Cardiac muscle cell (in vitro differentiated cells and primary cell): ENCODE results near the gene MAD2L1. TPM values are rescaled to one million over a fixed set of nuclear protein-coding genes. Genes with fewer than 3 reads are reported as not detected.

Source experiments
- DNase-seq, 2 donors: peaks; one replicate each; pipeline versions ENCODE4 v3.0.0 to v3.0.0-alpha.2; 2010 to 2017; ENCODE audit warnings: low read depth in 1 of 2, low spot score in 1 of 2
- H3K27ac ChIP-seq: fragments of 200-600 bp; sonication (generic); 2 replicates; pipeline ENCODE4 v1.5.1; 2016
- H3K27me3 ChIP-seq: fragments of 200-600 bp; sonication (generic); 2 replicates; pipeline ENCODE4 v1.6.0; 2016; ENCODE audit warnings: control low read depth
- H3K36me3 ChIP-seq: fragments of 200-600 bp; sonication (generic); 2 replicates; pipeline ENCODE4 v1.5.1; 2016; ENCODE audit warnings: control low read depth
- H3K4me1 ChIP-seq: fragments of 200-600 bp; sonication (generic); 2 replicates; pipeline ENCODE4 v1.8.1; 2017; ENCODE audit warnings: low read depth, mild to moderate bottlenecking, mixed run types
- H3K4me3 ChIP-seq: fragments of 200-600 bp; sonication (generic); 2 replicates; pipeline ENCODE4 v1.5.1; 2016; ENCODE audit warnings: mild to moderate bottlenecking
- H3K9me3 ChIP-seq: fragments of 200-600 bp; sonication (generic); 2 replicates; pipeline ENCODE4 v1.5.1; 2017; ENCODE audit warnings: low read depth, mild to moderate bottlenecking, control low read depth
- polyA plus RNA-seq: library from polyadenylated mRNA; unstranded; fragments of >200 nt; fragmentation: Nextera tagmentation; extraction: Ambion mirVana; gene quantifications from 2 replicates; pipeline ENCODE4 v1.2.1, GENCODE V29; 2016
- total RNA-seq: library from RNA; depleted of rRNA; stranded (reverse); fragments of >200 nt; gene quantifications from 2 replicates; pipeline ENCODE4 v1.2.3, GENCODE V29; 2016
- TF ChIP-seq, protein P1 (sequence below): IDR thresholded peaks from 2 replicates; pipeline ENCODE4 v1.5.1; 2012; ENCODE audit warnings: low read depth, mild to moderate bottlenecking, low read length

Gene MAD2L1
- total and polyA plus RNA-seq, 2 experiments from 2014 or later, result 11.6 to 42.0 TPM

DNA sequence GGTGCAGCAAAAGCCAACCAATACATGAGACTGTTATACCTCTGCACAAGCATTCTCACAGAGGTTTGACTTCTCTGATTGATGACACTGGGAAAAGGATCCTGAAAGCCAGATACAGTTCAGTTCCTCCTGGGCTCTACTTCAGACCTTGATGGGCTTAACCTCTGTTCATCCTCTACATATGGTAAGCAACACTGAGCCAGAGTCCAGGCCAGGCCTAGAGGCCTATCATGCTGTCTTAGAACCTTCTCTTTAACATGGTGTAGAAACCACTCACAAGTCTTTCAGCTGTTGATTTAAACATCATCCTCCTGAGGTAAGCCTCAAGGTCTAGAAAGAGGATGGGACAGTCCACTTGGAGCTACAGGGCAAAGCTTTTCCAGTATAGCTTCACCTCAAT, 9.2 kb downstream of the MAD2L1 start:
- Histone ChIP-seq H3K27me3 (no peaks in the 10 kb centered on the region), H3K27ac (no peak overlapping the region), H3K4me3 (no peak overlapping the region), H3K36me3 (peaks cover 8% of the 10 kb centered on the region), H3K9me3 (no peaks in the 10 kb centered on the region), H3K4me1 (peaks cover 4% of the 10 kb centered on the region)
- no peak for DNase-seq
- TF ChIP-seq, protein P1, sequence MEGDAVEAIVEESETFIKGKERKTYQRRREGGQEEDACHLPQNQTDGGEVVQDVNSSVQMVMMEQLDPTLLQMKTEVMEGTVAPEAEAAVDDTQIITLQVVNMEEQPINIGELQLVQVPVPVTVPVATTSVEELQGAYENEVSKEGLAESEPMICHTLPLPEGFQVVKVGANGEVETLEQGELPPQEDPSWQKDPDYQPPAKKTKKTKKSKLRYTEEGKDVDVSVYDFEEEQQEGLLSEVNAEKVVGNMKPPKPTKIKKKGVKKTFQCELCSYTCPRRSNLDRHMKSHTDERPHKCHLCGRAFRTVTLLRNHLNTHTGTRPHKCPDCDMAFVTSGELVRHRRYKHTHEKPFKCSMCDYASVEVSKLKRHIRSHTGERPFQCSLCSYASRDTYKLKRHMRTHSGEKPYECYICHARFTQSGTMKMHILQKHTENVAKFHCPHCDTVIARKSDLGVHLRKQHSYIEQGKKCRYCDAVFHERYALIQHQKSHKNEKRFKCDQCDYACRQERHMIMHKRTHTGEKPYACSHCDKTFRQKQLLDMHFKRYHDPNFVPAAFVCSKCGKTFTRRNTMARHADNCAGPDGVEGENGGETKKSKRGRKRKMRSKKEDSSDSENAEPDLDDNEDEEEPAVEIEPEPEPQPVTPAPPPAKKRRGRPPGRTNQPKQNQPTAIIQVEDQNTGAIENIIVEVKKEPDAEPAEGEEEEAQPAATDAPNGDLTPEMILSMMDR, result no peak

DNA sequence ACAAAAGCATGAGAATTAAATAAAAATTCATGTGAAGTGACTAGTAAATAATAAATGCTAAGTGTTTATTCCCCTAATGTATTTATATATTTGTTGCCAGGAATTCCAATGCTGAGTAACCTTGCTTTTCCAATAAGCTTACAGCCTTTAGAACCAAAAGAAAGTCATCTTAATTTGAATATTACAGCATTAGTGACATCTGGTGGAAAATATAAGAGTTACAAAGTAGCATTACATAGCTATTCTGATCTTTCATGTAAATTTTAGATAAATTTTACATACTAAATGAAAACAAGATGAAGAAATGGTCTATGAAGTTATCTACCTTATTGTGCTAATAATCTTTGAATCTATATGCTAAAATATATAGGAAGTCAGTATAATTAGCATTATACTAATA, 10.4 kb downstream of the MAD2L1 start:
- Histone ChIP-seq H3K27ac (no peak overlapping the region), H3K4me3 (no peak overlapping the region), H3K9me3 (no peaks in the 10 kb centered on the region), H3K4me1 (peaks cover 4% of the 10 kb centered on the region), H3K27me3 (no peaks in the 10 kb centered on the region), H3K36me3 (peaks cover 8% of the 10 kb centered on the region)
- peak in 1 of 2 donors; percentile 48 for DNase-seq
- TF ChIP-seq, protein P1, result no peak

DNA sequence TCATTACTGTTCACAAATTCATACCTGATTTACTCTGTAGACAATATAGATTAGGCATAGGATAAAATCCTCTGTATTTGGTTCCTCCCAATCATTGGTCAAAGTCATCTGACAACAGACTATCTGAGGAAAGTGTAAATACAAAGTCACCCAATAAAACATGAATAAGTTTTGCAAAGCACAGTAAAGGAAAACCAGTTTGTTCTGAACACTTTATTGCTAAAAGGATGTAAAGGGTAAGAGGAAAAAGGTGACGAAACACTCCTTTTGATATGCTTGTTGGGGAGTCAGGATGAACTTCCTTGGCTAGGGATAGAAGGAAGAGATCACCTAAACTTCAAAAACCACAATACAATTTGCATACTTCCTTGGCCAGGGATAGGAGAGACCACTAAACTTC, 10.9 kb downstream of the MAD2L1 start:
- no peak for DNase-seq
- no peaks in the 10 kb centered on the region for H3K27me3 ChIP-seq
- no peaks in the 10 kb centered on the region for H3K9me3 ChIP-seq
- H3K27ac ChIP-seq, result no peak overlapping the region
- H3K36me3 ChIP-seq, result peaks cover 8% of the 10 kb centered on the region
- H3K4me1 ChIP-seq, result peaks cover 4% of the 10 kb centered on the region
- TF ChIP-seq, protein P1, result no peak
- H3K4me3 ChIP-seq, result no peak overlapping the region

DNA sequence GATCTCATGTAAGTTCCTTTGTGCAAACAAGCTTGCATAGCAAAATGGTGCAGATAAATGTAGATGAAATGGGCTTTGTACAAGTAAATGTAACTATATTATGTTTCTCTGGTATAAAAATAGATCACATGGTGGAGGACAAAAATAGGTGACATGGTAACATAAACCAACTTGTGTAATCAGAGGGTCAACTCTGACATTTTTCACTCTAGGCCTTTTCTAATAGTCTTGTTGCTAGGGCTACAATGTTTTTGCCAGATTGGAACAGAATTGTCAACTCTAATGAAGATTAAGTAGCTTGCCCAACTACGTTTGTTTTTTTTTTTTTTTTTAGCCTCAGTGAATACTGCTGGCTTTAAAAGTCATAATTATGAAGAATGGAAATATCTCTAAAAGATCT, 11.5 kb downstream of the MAD2L1 start:
- TF ChIP-seq, protein P1, result no peak
- H3K4me3 ChIP-seq, result no peak overlapping the region

DNA sequence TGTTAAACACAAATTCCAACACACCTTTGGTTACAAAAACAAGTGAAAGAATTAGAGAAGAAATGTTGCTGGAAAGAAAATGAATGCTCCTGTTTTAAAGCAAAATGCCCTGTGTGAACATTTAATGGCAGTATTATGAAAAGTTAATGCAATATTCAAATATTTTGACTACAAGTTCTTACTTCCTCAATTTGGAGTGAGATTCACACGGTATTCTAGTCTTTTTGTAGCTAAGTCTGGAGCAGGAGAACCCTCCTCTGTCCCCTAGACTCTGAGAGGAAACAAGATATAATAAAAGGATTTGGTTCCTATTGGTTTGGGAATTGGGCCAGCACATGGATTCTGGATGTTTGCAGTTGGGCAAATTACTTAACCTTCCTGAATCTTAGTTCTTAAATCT, 12.7 kb downstream of the MAD2L1 start:
- H3K9me3 ChIP-seq, result no peaks in the 10 kb centered on the region
- H3K4me3 ChIP-seq, result no peak overlapping the region
- H3K4me1 ChIP-seq, result peaks cover 4% of the 10 kb centered on the region
- no peak overlapping the region for H3K27ac ChIP-seq
- TF ChIP-seq, protein P1, result no peak
- no peaks in the 10 kb centered on the region for H3K27me3 ChIP-seq
- peaks cover 1% of the 10 kb centered on the region for H3K36me3 ChIP-seq
- DNase-seq, result no peak

More for the DNA sequence above, 11.5 kb downstream of the MAD2L1 start:
- no peak overlapping the region for H3K27ac ChIP-seq
- no peaks in the 10 kb centered on the region for H3K9me3 ChIP-seq
- H3K27me3 ChIP-seq, result no peaks in the 10 kb centered on the region
- peaks cover 8% of the 10 kb centered on the region for H3K36me3 ChIP-seq
- DNase-seq, result no peak
- peaks cover 4% of the 10 kb centered on the region for H3K4me1 ChIP-seq

DNA sequence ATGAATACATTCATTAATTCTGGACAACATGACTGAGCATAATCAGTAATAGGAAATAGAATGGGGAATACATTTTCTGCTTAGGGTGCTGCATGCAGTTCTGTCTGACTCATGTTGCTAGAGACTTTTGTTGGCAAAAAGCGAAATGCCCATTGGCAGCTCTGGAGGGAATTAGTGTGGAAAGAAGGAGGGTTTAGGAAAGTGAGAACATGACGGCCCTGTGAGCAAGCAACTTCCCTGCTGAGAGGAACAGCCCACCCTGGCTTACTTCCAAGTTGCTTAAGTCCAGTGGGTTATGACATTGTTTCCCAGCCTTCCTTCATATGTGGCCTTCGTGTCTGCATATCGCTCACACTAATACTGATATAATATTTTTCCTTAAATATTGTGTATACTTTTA, 13.8 kb downstream of the MAD2L1 start:
- Histone ChIP-seq H3K27me3 (no peaks in the 10 kb centered on the region), H3K4me1 (peaks cover 4% of the 10 kb centered on the region), H3K36me3 (no peaks in the 10 kb centered on the region), H3K9me3 (no peaks in the 10 kb centered on the region), H3K4me3 (no peak overlapping the region), H3K27ac (no peak overlapping the region)
- TF ChIP-seq, protein P1, result no peak
- DNase-seq, result peak; percentile 45 to 99
